Mucosa of rectum (tissue), 2 donors: Measurements from ENCODE around the gene FAM228A.
"Not testable (repeated sequence)": the region's sequence is repeated elsewhere in the genome, so short reads cannot be mapped to it uniquely, and the experiment has no call there.

ENCODE experiments used
- H3K27ac ChIP-seq, 2 donors: one replicate each; pipeline ENCODE4 v1.7.0; 2013; ENCODE audit warnings: inconsistent platforms in 2 of 2, low read depth in 2 of 2, low read length in 2 of 2
- H3K27me3 ChIP-seq, 2 donors: one replicate each; pipeline ENCODE4 v1.7.0; 2013; ENCODE audit warnings: low read length in 2 of 2; ENCODE audit not compliant: control insufficient read depth in 2 of 2, insufficient read depth in 2 of 2
- H3K36me3 ChIP-seq, 2 donors: one replicate each; pipeline ENCODE4 v1.7.0; 2013; ENCODE audit warnings: low read length in 2 of 2; ENCODE audit not compliant: control insufficient read depth in 2 of 2, insufficient read depth in 2 of 2
- H3K4me1 ChIP-seq, 2 donors: one replicate each; pipeline ENCODE4 v1.7.0; 2013; ENCODE audit warnings: low read length in 2 of 2, mild to moderate bottlenecking in 1 of 2; ENCODE audit not compliant: control insufficient read depth in 2 of 2, insufficient read depth in 2 of 2
- H3K4me3 ChIP-seq, 2 donors: one replicate each; pipeline ENCODE4 v1.7.0; 2013; ENCODE audit warnings: low read length in 2 of 2
- H3K9ac ChIP-seq, 2 donors: one replicate each; pipeline ENCODE4 v1.7.0; 2013; ENCODE audit warnings: low read length in 2 of 2, low read depth in 1 of 2, mild to moderate bottlenecking in 1 of 2
- H3K9me3 ChIP-seq, 2 donors: one replicate each; pipeline ENCODE4 v1.7.0; 2013; ENCODE audit warnings: low read length in 2 of 2; ENCODE audit not compliant: control insufficient read depth in 2 of 2
- donor health status: healthy.
- donor health status: Normal muscosa, but diverticular disease.

The FAM228A gene

DNA sequence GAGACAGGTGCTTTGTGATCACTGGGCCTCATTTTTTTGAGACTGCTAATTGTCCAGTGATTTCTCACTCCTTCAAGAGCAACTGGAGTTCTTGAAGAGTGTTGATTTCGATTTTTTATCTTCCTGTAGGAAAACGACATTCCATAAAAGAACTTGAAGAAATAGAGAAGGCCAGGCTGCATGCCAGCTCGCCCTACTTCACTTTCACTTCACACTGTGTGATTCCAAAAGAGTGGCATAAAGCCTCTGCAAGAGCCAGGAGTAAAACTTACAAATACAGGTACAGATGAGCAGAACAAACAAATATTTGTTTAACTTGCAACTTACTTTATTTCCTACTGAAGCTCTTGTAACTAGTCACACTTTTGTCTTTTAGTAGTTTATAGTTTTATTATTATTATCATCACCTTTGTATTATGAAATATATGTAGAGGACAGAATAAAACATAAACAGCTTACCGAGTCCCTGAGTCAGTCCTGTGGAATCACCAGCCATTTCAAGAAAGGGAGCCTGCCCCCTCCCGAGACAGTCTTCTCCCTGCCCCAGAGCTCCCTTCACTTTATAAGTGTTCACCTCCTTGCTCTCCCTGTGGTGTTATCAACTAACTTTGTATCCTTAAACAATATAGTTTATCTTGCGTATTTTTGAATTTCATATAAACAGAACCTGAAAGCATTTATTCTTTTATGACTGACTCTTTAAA is 8.7 kb downstream of the FAM228A start:
- Histone ChIP-seq H3K4me1 (no peaks in the 10 kb centered on the region), H3K36me3 (no peaks in the 10 kb centered on the region), H3K9me3 (no peaks in the 10 kb centered on the region), H3K4me3 (no peak overlapping the region), H3K27me3 (no peaks in the 10 kb centered on the region), H3K27ac (no peak overlapping the region), H3K9ac (no peak overlapping the region)

DNA sequence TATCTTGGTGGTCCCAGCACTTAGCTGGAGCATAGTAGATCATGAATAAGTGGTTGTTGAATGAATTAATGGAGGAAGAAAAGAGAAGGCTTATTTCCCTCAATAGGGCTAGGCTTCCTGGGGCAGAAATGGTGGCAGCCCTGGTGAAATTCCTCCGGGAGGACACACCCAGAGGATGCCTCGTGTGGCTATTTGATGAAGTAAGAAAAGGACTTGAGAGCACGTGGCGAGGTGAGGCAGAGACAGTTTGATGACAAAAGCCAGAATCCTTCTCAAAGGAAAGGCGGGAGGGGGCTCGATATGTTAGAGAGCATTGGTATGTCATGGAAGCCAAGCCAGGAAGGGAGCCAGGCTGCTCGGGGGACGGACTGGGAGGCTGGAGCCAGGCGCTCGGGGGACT is 14.7 kb downstream of the FAM228A start:
- Histone ChIP-seq H3K4me1 (no peaks in the 10 kb centered on the region), H3K27me3 (no peaks in the 10 kb centered on the region), H3K9ac (no peak overlapping the region), H3K36me3 (no peaks in the 10 kb centered on the region), H3K27ac (no peak overlapping the region), H3K9me3 (no peaks in the 10 kb centered on the region), H3K4me3 (no peak overlapping the region)

DNA sequence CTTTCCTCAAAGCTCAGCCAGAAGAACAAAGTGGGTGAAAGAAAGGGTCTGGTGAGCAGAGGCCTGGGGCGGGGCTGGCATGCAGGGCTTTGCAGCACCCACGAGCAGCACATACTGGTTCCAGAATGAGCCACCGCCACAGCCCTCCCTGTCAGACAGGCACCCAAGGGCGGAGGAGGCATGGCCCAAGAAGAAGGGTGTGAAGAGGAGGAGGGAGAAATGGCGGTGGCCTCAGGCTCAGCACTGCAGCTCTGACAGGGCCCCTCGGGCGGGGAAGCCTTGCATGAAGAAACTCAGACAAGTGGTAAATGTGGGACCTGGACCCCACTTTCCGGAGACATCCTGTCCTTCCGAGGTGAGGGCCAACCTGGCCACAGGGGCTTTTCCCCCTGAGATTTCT is 15.7 kb downstream of the FAM228A start:
- Histone ChIP-seq H3K9me3 (no peaks in the 10 kb centered on the region), H3K36me3 (no peaks in the 10 kb centered on the region), H3K4me1 (no peaks in the 10 kb centered on the region), H3K27ac (no peak overlapping the region), H3K4me3 (no peak overlapping the region), H3K27me3 (no peaks in the 10 kb centered on the region), H3K9ac (no peak overlapping the region)

DNA sequence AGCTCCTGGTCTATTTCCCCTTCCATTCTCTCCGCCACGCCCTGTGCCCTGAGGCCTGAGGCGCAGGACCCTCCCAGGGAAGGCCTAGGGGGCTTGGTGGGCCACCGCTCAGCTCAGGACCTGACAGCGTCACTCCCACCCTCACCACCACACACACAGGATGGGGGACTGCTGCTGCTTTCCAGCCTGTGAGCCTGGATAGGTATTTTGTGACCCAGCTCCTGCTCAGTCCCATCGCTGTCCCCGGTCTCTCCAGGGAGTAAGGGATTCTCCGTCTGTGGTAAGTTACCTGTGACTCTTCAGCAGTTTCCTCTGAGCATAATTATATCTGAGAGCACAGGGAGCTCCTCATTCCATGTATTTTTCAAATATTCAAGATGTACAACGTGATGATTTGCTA is 16.3 kb downstream of the FAM228A start:
- Histone ChIP-seq H3K27ac (no peak overlapping the region), H3K4me3 (no peak overlapping the region), H3K4me1 (no peaks in the 10 kb centered on the region), H3K27me3 (no peaks in the 10 kb centered on the region), H3K9ac (no peak overlapping the region), H3K9me3 (no peaks in the 10 kb centered on the region), H3K36me3 (no peaks in the 10 kb centered on the region)

DNA sequence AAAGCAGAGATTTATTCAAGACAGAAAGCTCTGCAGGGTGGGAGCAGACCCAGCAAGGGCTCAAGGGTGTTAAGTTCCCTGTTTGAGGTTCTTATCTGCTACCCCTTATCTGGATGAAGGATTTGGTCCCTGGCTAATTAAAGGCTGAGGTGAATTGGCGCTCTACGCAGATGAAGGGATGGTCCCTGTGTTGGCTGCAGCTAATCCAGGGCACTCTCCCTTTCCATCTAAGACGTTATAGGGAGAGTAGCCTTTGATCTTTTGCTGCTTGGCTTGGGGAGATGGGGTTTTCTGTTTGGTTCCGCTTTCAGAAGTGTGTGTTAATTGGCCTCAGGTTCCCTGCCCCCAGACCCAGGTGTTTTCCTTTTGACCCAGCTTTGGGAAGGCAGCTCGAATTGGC is 17.0 kb downstream of the FAM228A start:
- no peaks in the 10 kb centered on the region for H3K9me3 ChIP-seq
- H3K4me1 ChIP-seq = no peaks in the 10 kb centered on the region
- no peak overlapping the region for H3K9ac ChIP-seq
- H3K27ac ChIP-seq = no peak overlapping the region
- no peaks in the 10 kb centered on the region for H3K27me3 ChIP-seq
- H3K36me3 ChIP-seq = no peaks in the 10 kb centered on the region
- no peak overlapping the region for H3K4me3 ChIP-seq

DNA sequence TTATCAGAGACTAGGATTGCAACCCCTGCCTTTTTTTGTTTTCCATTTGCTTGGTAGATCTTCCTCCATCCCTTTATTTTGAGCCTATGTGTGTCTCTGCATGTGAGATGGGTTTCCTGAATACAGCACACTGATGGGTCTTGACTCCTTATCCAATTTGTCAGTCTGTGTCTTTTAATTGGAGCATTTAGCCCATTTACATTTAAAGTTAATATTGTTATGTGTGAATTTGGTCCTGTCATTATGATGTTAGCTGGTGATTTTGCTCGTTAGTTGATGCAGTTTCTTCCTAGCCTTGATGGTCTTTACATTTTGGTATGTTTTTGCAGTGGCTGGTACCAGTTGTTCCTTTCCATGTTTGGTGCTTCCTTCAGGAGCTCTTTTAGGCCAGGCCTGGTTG is 22.4 kb downstream of the FAM228A start:
- not testable (repeated sequence) for H3K9me3 ChIP-seq, H3K27me3 ChIP-seq, H3K27ac ChIP-seq, H3K4me3 ChIP-seq, H3K9ac ChIP-seq, H3K4me1 ChIP-seq, H3K36me3 ChIP-seq

DNA sequence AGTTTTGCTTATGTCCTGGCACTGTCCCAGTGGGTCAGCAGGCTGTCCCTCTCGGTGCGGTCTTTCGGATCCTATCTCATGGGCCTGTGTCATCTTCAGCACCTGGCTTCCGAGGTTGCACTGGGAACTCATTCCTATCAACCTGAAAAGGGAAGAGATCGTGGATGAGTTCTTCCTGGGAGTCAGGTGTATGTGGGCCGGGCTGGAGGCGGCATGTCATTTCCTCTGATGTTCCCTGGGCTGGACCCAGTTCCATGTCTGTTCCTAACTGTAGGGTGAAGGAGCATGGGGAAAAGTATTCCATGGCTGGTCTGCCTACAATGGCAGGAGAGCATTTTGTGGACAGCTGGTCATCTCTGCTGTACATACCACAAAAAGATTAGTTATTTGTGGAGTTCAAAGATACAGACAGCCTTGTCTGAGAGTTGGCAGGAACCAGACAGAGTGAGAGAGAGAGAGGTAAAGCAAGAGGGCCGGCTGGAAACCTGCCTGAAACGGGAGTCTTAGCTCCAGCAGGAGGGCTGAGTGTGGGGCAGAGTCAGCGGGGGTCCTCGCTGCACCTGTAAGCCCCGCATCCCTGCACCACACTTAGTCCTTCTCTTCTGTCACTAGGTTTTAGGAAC is 25.2 kb downstream of the FAM228A start:
- no peaks in the 10 kb centered on the region for H3K9me3 ChIP-seq
- H3K4me3 ChIP-seq = no peak overlapping the region
- no peaks in the 10 kb centered on the region for H3K27me3 ChIP-seq
- no peaks in the 10 kb centered on the region for H3K4me1 ChIP-seq
- H3K27ac ChIP-seq = no peak overlapping the region
- no peak overlapping the region for H3K9ac ChIP-seq
- peaks cover 19 to 23% of the 10 kb centered on the region in 2 donors for H3K36me3 ChIP-seq

DNA sequence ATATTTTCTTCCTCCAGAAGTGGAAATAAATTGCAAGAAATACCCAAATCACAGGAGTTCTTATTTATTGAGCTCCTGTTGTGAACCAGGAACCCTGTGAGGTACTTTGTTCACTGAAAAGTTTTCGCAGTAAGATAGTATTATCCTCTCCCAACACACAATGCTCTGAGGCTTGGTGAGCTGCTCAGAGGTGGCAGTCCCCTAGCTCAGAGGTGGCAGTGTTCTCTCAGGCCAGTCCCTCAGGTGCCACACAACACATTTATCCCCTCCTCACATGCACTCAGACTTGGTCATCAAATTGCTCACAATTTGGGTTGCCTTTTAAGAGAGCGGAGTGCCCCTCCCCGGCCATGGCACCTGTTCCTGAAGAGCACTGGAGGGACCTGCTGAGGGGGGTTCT is 25.9 kb downstream of the FAM228A start:
- H3K4me3 ChIP-seq = no peak overlapping the region
- no peaks in the 10 kb centered on the region for H3K4me1 ChIP-seq
- no peak overlapping the region for H3K9ac ChIP-seq
- H3K36me3 ChIP-seq = peaks cover 24 to 28% of the 10 kb centered on the region in 2 donors
- no peaks in the 10 kb centered on the region for H3K27me3 ChIP-seq
- H3K9me3 ChIP-seq = no peaks in the 10 kb centered on the region
- H3K27ac ChIP-seq = no peak overlapping the region

DNA sequence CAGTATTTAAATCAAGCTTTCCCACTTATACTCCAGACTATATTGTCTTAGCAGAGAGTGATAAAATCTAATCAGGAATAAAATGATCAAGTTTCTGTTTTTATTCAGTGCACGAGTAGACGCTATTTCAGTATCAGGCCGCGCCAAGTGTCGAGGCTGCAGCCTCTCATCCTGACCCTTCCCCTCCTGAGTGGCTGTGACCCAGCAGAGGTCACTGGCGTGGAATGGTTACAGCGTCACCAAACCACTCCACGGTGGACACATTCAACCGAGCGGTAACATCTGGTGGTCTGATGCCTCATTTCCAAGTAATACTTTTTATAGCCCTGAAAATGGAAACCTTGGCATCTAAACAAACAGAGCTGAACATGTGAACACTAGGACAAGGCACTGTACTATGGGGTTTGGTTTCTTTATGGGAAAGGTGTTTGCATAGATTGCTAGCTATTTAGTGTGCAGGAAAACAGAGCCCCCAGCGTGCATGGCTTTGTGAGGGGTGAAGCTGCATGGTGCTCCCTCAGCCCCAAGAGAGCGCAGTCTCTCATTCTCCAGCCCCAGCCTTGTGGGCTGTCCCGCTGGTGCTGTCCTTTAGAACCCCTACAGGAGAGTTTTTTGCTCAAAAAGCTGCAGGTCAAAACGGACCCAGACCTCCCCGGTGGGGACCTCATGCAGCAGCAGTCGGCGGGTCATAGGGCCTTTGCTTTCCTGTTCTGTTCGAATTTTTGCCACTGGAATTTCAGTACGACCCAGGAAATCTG is 28.4 kb downstream of the FAM228A start:
- H3K27ac ChIP-seq = no peak overlapping the region
- peaks cover 37 to 41% of the 10 kb centered on the region in 2 donors for H3K36me3 ChIP-seq

DNA sequence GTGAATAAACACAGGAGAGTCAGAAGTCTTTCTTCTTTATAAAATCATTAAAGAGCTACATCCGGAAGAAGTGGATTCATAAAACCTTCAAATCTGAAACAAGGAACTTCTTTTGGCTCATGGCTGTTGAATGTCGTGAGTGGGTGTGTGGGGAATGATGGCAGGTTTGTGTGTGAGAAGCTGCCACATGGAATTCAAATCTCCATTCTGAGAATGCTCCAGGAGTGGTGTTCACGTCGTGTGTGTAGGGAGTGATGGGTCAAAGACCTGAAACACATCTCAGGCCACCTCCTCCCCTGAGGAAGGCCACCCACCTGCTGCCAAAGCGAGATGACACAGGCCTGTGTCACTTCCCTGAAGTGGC is 28.9 kb downstream of the FAM228A start:
- H3K27me3 ChIP-seq = no peaks in the 10 kb centered on the region
- H3K4me3 ChIP-seq = no peak overlapping the region
- H3K9ac ChIP-seq = no peak overlapping the region
- H3K36me3 ChIP-seq = peaks cover 43 to 47% of the 10 kb centered on the region in 2 donors
- H3K27ac ChIP-seq = no peak overlapping the region
- H3K9me3 ChIP-seq = no peaks in the 10 kb centered on the region
- no peaks in the 10 kb centered on the region for H3K4me1 ChIP-seq

More for the DNA sequence above, 28.4 kb downstream of the FAM228A start:
- H3K9ac ChIP-seq = no peak overlapping the region
- no peaks in the 10 kb centered on the region for H3K27me3 ChIP-seq
- H3K9me3 ChIP-seq = no peaks in the 10 kb centered on the region
- H3K4me3 ChIP-seq = no peak overlapping the region
- H3K4me1 ChIP-seq = no peaks in the 10 kb centered on the region
